Measurements from ENCODE around the gene TDRD7. TPM values are rescaled to one million over a fixed set of nuclear protein-coding genes. Genes with fewer than 3 reads are reported as not detected.
A peak's percentile ranks its signal among the peaks of the same experiment; 100 is the strongest.

Gene TDRD7
- total and polyA plus RNA-seq, 2 of the 8 experiments (the other 6 are each of a cell fraction or from before 2014, with no cell fraction given): 1.2 to 2.3 TPM

GRCh38 chr9:97386733-97387503 lies 25.0 kb upstream of the TDRD7 start (continued):
- TF ChIP-seq RXRA (IDR thresholded peaks at IDR 0.05; ENCODE audit: insufficient read depth, low read depth, low read length) (no peak), RAD21 (IDR thresholded peaks at IDR 0.05 in 1 of 2, conservative IDR thresholded peaks at IDR 0.05 in 1 of 2; ENCODE audit: low read depth in 2 of 2, low read length in 2 of 2) (peak; percentile 90), EZH2 (IDR thresholded peaks at IDR 0.05; ENCODE audit: low read depth, low read length, severe bottlenecking) (no peak), CREB1 (IDR thresholded peaks at IDR 0.05) (peak; percentile 59), CBX8 (IDR thresholded peaks at IDR 0.05; ENCODE audit: borderline replicate concordance, low read depth, low read length) (no peak), CHD2 (IDR thresholded peaks at IDR 0.05; ENCODE audit: low read length) (no peak), RBBP5 (IDR thresholded peaks at IDR 0.05; ENCODE audit: borderline replicate concordance, low read depth, low read length) (no peak), ATF3 (IDR thresholded peaks at IDR 0.05; ENCODE audit: insufficient read depth, low read depth, low read length) (no peak), NRF1 (IDR thresholded peaks at IDR 0.05; ENCODE audit: low read depth, low read length) (no peak), SP1 (IDR thresholded peaks at IDR 0.05; ENCODE audit: low read depth, low read length) (no peak), BACH1 (IDR thresholded peaks at IDR 0.05; ENCODE audit: low read length) (no peak), TAF7 (optimal IDR thresholded peaks at IDR 0.05; ENCODE audit: borderline replicate concordance, low read depth, low read length) (no peak), CBX5 (IDR thresholded peaks at IDR 0.05; ENCODE audit: low read depth, low read length) (no peak), PHF8 (conservative IDR thresholded peaks at IDR 0.05; ENCODE audit: low read depth, low read length) (no peak)

Measured in H1 (cell line).